CD14-positive monocyte (primary cell): ENCODE results near the gene ARPC1A. TPM values are rescaled to one million over a fixed set of nuclear protein-coding genes. Genes with fewer than 3 reads are reported as not detected.

Experiments used
- DNase-seq, 3 donors: peaks; one replicate each; pipeline ENCODE4 v3.0.0-alpha.2; 2011 to 2022
- H2AFZ ChIP-seq: 2 replicates; pipeline ENCODE4 v1.6.0; 2012; ENCODE audit warnings: mild to moderate bottlenecking, low read depth, low read length, inconsistent platforms; ENCODE audit not compliant: insufficient read depth, poor library complexity, severe bottlenecking
- H3K27ac ChIP-seq, 2 donors: 1 replicate in 1 of 2; 2 replicates in 1 of 2; pipeline ENCODE4 v1.5.1; 2012 to 2013; ENCODE audit warnings: low read length in 2 of 2, control low read depth in 1 of 2, inconsistent platforms in 1 of 2, low read depth in 1 of 2, mild to moderate bottlenecking in 1 of 2
- H3K27me3 ChIP-seq, 2 donors: one replicate each; pipeline versions ENCODE4 v1.6.0 to v1.6.1; 2011 to 2013; ENCODE audit warnings: low read length in 2 of 2; ENCODE audit not compliant: control insufficient read depth in 2 of 2, insufficient read depth in 2 of 2
- H3K36me3 ChIP-seq, 2 donors: replicated peaks in 1 of 2; 1 replicate in 1 of 2; 2 replicates in 1 of 2; pipeline versions ENCODE4 v1.5.1 to v1.6.1; 2012 to 2013; ENCODE audit warnings: low read length in 2 of 2, control low read depth in 1 of 2, inconsistent platforms in 1 of 2, mild to moderate bottlenecking in 1 of 2; ENCODE audit not compliant: insufficient read depth in 2 of 2, control insufficient read depth in 1 of 2
- H3K4me1 ChIP-seq, 2 donors: 1 replicate in 1 of 2; 2 replicates in 1 of 2; pipeline versions ENCODE4 v1.5.1 to v1.6.1; 2012 to 2013; ENCODE audit warnings: low read length in 2 of 2, control low read depth in 1 of 2, inconsistent platforms in 1 of 2, mild to moderate bottlenecking in 1 of 2, moderate library complexity in 1 of 2; ENCODE audit not compliant: insufficient read depth in 2 of 2, control insufficient read depth in 1 of 2
- H3K4me2 ChIP-seq: replicated peaks from 2 replicates; pipeline ENCODE3; 2012; ENCODE audit warnings: low read length, moderate library complexity, mild to moderate bottlenecking; ENCODE audit not compliant: poor library complexity, severe bottlenecking; ENCODE audit errors: extremely low read depth
- H3K4me3 ChIP-seq, 3 experiments: fragments of 200-600 bp in 1 of 3; sonication (generic) in 1 of 3; replicated peaks in 1 of 3; 1 replicate in 2 of 3; 2 replicates in 1 of 3; pipeline ENCODE4 v1.5.1; 2011 to 2013; ENCODE audit warnings: low read length in 3 of 3, mild to moderate bottlenecking in 3 of 3, control low read depth in 2 of 3, low read depth in 2 of 3, inconsistent platforms in 1 of 3, moderate library complexity in 1 of 3
- H3K79me2 ChIP-seq: 2 replicates; pipeline ENCODE4 v1.6.0; 2012; ENCODE audit warnings: mild to moderate bottlenecking, control low read depth, inconsistent platforms, low read length, moderate library complexity; ENCODE audit not compliant: insufficient read depth
- H3K9ac ChIP-seq: 2 replicates; pipeline ENCODE4 v1.6.0; 2017; ENCODE audit warnings: low read length, mild to moderate bottlenecking; ENCODE audit not compliant: insufficient read depth, poor library complexity, severe bottlenecking
- H3K9me3 ChIP-seq, 2 donors: replicated peaks in 1 of 2; 1 replicate in 1 of 2; 2 replicates in 1 of 2; pipeline versions ENCODE4 v1.5.1 to v1.6.1; 2012 to 2013; ENCODE audit warnings: low read length in 2 of 2, control low read depth in 1 of 2; ENCODE audit not compliant: control insufficient read depth in 1 of 2, insufficient read depth in 1 of 2
- H4K20me1 ChIP-seq: 2 replicates; pipeline ENCODE4 v1.6.0; 2012; ENCODE audit warnings: mild to moderate bottlenecking, low read length, control low read depth, moderate library complexity; ENCODE audit not compliant: insufficient read depth
- H3K27ac Mint-ChIP-seq, 7 donors: one replicate each; pipeline ENCODE4 v1.8.0; 2020; ENCODE audit warnings: mild to moderate bottlenecking in 7 of 7, mixed read lengths in 7 of 7, moderate library complexity in 6 of 7, inconsistent platforms in 2 of 7
- H3K27me3 Mint-ChIP-seq, 3 donors: one replicate each; pipeline ENCODE4 v1.8.0; 2021 to 2022; ENCODE audit warnings: low read depth in 3 of 3, mild to moderate bottlenecking in 3 of 3, mixed read lengths in 3 of 3, moderate library complexity in 3 of 3, inconsistent platforms in 1 of 3
- H3K36me3 Mint-ChIP-seq, 2 donors: one replicate each; pipeline ENCODE4 v1.8.0; 2020; ENCODE audit warnings: mixed read lengths in 2 of 2, inconsistent platforms in 1 of 2, mild to moderate bottlenecking in 1 of 2
- H3K4me1 Mint-ChIP-seq: one replicate; pipeline ENCODE4 v1.8.0; 2020; ENCODE audit warnings: mild to moderate bottlenecking, mixed read lengths
- H3K4me3 Mint-ChIP-seq, 2 donors: one replicate each; pipeline ENCODE4 v1.8.0; 2020; ENCODE audit warnings: mild to moderate bottlenecking in 2 of 2, mixed read lengths in 2 of 2, moderate library complexity in 1 of 2
- H3K9me3 Mint-ChIP-seq, 7 donors: one replicate each; pipeline ENCODE4 v1.8.0; 2020 to 2022; ENCODE audit warnings: mixed read lengths in 7 of 7, mild to moderate bottlenecking in 6 of 7, moderate library complexity in 6 of 7, inconsistent platforms in 2 of 7
- CTCF ChIP-seq: fragments of 200-600 bp; IDR thresholded peaks from one replicate; pipeline ENCODE4 v1.8.0; 2022; ENCODE audit warnings: antibody characterized with exemption, mild to moderate bottlenecking
- WGBS: methylation state at CpG from one replicate; pipeline ENCODE4 v1.1.5; 2013; ENCODE audit warnings: missing lambda C conversion rate; ENCODE audit not compliant: insufficient coverage; 5-methylcytosine and 5-hydroxymethylcytosine counted together
- intact Hi-C, 2 donors: fragments of 100-400 bp; cut with micrococcal nuclease; formaldehyde crosslinking; loops; one replicate each; pipeline versions ENCODE4 v1.15.0 to v1.15.1; 2023
- polyA plus RNA-seq, 3 donors: library from polyadenylated mRNA; depleted of rRNA in 1 of 3; unstranded in 2 of 3; stranded (reverse) in 1 of 3; fragments of 300-500 nt in 2 of 3; fragments of >200 nt in 1 of 3; fragmentation: Illumina TruSeq in 2 of 3; gene quantifications; 1 replicate in 2 of 3; 2 replicates in 1 of 3; pipeline ENCODE4 v1.2.3, GENCODE V29; 2012 to 2021

The ARPC1A gene
- polyA plus RNA-seq, 3 donors, result 71.7 to 107 (median 104) TPM

- Mint-ChIP-seq H3K36me3 (peaks cover 50 to 80% of the 10 kb centered on the region in 2 donors), H3K4me3 (no peak overlapping the region), H3K4me1 (no peaks in the 10 kb centered on the region), H3K27me3 (no peaks in the 10 kb centered on the region), H3K27ac (peak overlapping the region in 2 of 7 donors; percentile 52 to 57), H3K9me3 (no peaks in the 10 kb centered on the region)
- no peak overlapping the region for H3K4me2 ChIP-seq
- H3K36me3 ChIP-seq, result peaks cover 54 to 71% of the 10 kb centered on the region in 2 donors
- H3K4me3 ChIP-seq, result no peak overlapping the region
- peak overlapping the region in 1 of 2 donors; percentile 31 for H3K27ac ChIP-seq
- H3K9ac ChIP-seq, result no peak overlapping the region
- H3K9me3 ChIP-seq, result no peaks in the 10 kb centered on the region
- H3K79me2 ChIP-seq, result peaks cover 6% of the 10 kb centered on the region
- no peak for DNase-seq
- intact Hi-C loops, result no loop called here
- WGBS, result 97% methylated on average over 6 of the region's 11 CpGs
- no peak overlapping the region for H2AFZ ChIP-seq
- H4K20me1 ChIP-seq, result peaks cover 39% of the 10 kb centered on the region
- H3K27me3 ChIP-seq, result no peaks in the 10 kb centered on the region
- no peaks in the 10 kb centered on the region for H3K4me1 ChIP-seq
- TF ChIP-seq CTCF, result no peak
These were observed 40.9 kb downstream of the ARPC1A start for GRCh38 chr7:99366646-99367045.

- no peaks in the 10 kb centered on the region for H3K27me3 Mint-ChIP-seq
- Histone ChIP-seq H4K20me1 (peaks cover 31% of the 10 kb centered on the region), H3K27me3 (no peaks in the 10 kb centered on the region), H3K27ac (no peak overlapping the region), H3K36me3 (peaks cover 36 to 51% of the 10 kb centered on the region in 2 donors), H3K79me2 (peaks cover 6% of the 10 kb centered on the region), H2AFZ (no peak overlapping the region), H3K4me1 (peaks cover 5 to 16% of the 10 kb centered on the region in 2 donors), H3K9ac (no peak overlapping the region), H3K9me3 (no peaks in the 10 kb centered on the region), H3K4me3 (no peak overlapping the region), H3K4me2 (no peak overlapping the region)
- no peak overlapping the region for H3K4me3 Mint-ChIP-seq
- no peak for DNase-seq
- whole genome bisulfite sequencing, result 100% methylated on average over 7 of the region's 13 CpGs
- no peaks in the 10 kb centered on the region for H3K9me3 Mint-ChIP-seq
- TF ChIP-seq CTCF, result no peak
- peaks cover 35 to 57% of the 10 kb centered on the region in 2 donors for H3K36me3 Mint-ChIP-seq
- H3K4me1 Mint-ChIP-seq, result peaks cover 16% of the 10 kb centered on the region
- H3K27ac Mint-ChIP-seq, result peak overlapping the region in 1 of 7 donors; percentile 41
- intact Hi-C loops, result no loop called here
These were observed 43.2 kb downstream of the ARPC1A start for GRCh38 chr7:99368750-99369389.
